RWPE2 (cell line): ENCODE data around the gene JMJD8.

Experiments
- ATAC-seq: fragments of 200-7000 bp; cut with Tn5 transposase; 3 replicates; pipeline ENCODE4 v1.9.1; 2021; ENCODE audit warnings: low read depth
- DNase-seq: peaks from one replicate; pipeline ENCODE4 v3.0.0-alpha.2; 2020; ENCODE audit warnings: low spot score
- H3K27ac ChIP-seq: fragments of 450-650 bp; 2 replicates; pipeline ENCODE4 v1.5.1; 2017; ENCODE audit warnings: mild to moderate bottlenecking; ENCODE audit not compliant: poor library complexity, severe bottlenecking
- H3K27me3 ChIP-seq: fragments of 250-450 bp; sonication (Bioruptor Pico); 2 replicates; pipeline ENCODE4 v1.5.1; 2021; ENCODE audit warnings: mild to moderate bottlenecking, moderate library complexity; ENCODE audit not compliant: insufficient read depth, poor library complexity, severe bottlenecking
- H3K36me3 ChIP-seq: fragments of 250-450 bp; sonication (Bioruptor Pico); 2 replicates; pipeline ENCODE4 v1.5.1; 2020; ENCODE audit warnings: low read depth, mild to moderate bottlenecking, moderate library complexity
- H3K4me1 ChIP-seq: fragments of 250-450 bp; sonication (Bioruptor Pico); 2 replicates; pipeline ENCODE4 v1.5.1; 2021; ENCODE audit warnings: mild to moderate bottlenecking, moderate library complexity; ENCODE audit not compliant: insufficient read depth, poor library complexity, severe bottlenecking
- H3K4me3 ChIP-seq: fragments of 250-450 bp; sonication (Bioruptor Pico); 2 replicates; pipeline ENCODE4 v1.5.1; 2021; ENCODE audit warnings: mild to moderate bottlenecking, moderate library complexity; ENCODE audit not compliant: severe bottlenecking
- H3K9me3 ChIP-seq: fragments of 250-450 bp; sonication (Bioruptor Pico); 2 replicates; pipeline ENCODE4 v1.5.1; 2021; ENCODE audit warnings: mild to moderate bottlenecking, moderate library complexity; ENCODE audit not compliant: severe bottlenecking
- TF ChIP-seq, protein P1 (sequence below): fragments of 450-650 bp; IDR thresholded peaks from one replicate; pipeline ENCODE4 v1.5.1; 2017; ENCODE audit warnings: mild to moderate bottlenecking, moderate library complexity; ENCODE audit not compliant: poor library complexity, severe bottlenecking

Gene JMJD8

DNA sequence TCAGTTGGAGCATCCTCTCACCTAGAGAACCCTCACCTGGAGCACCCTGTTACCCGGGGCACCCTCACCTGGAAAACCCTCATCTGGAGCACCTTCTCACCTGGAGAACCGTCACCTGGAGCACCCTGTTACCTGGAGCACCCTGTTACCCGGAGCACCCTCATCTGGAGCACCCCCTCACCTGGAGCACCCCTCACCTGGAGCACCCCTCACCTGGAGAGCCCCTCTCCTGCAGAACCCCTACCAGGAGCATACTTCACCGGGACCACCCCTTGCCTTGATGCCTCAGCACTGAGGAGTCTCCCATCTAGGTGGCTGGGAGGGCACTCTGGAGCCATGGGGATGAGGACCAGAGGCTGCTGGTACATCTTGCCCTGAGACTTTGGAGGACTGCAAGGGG, 24.8 kb upstream of the JMJD8 start:
- no peaks in the 10 kb centered on the region for H3K9me3 ChIP-seq
- H3K36me3 ChIP-seq, result no peaks in the 10 kb centered on the region
- DNase-seq (no peak), ATAC-seq (no peak)
- TF ChIP-seq, protein P1, sequence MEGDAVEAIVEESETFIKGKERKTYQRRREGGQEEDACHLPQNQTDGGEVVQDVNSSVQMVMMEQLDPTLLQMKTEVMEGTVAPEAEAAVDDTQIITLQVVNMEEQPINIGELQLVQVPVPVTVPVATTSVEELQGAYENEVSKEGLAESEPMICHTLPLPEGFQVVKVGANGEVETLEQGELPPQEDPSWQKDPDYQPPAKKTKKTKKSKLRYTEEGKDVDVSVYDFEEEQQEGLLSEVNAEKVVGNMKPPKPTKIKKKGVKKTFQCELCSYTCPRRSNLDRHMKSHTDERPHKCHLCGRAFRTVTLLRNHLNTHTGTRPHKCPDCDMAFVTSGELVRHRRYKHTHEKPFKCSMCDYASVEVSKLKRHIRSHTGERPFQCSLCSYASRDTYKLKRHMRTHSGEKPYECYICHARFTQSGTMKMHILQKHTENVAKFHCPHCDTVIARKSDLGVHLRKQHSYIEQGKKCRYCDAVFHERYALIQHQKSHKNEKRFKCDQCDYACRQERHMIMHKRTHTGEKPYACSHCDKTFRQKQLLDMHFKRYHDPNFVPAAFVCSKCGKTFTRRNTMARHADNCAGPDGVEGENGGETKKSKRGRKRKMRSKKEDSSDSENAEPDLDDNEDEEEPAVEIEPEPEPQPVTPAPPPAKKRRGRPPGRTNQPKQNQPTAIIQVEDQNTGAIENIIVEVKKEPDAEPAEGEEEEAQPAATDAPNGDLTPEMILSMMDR, result no peak
- no peak overlapping the region for H3K4me3 ChIP-seq
- H3K27me3 ChIP-seq, result no peaks in the 10 kb centered on the region
- H3K4me1 ChIP-seq, result peaks cover 11% of the 10 kb centered on the region
- H3K27ac ChIP-seq, result no peak overlapping the region

DNA sequence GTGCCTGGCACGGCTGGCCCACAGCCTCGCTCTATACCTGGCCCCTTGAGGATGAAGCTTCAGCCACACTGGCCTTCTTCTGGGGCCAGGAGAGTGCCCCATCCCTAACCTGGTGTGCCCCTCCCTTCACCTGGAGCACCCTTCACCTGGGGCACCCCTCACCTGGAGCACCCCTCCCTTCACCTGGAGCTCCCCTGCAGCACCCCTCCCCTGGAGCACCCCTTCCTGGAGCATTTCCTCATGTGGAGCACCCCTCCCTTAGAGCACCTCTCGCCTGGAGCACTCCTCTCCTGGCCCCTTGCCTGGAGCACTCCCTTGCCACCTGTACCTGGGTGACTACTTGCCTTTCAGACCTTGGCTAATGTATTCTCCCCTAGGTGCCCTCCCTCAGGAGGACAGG, 23.9 kb upstream of the JMJD8 start:
- H3K4me3 ChIP-seq, result no peak overlapping the region
- H3K27ac ChIP-seq, result no peak overlapping the region
- TF ChIP-seq, protein P1, result no peak
- no peaks in the 10 kb centered on the region for H3K36me3 ChIP-seq
- H3K9me3 ChIP-seq, result no peaks in the 10 kb centered on the region
- H3K4me1 ChIP-seq, result peaks cover 9% of the 10 kb centered on the region
- DNase-seq (no peak), ATAC-seq (no peak)
- H3K27me3 ChIP-seq, result no peaks in the 10 kb centered on the region

DNA sequence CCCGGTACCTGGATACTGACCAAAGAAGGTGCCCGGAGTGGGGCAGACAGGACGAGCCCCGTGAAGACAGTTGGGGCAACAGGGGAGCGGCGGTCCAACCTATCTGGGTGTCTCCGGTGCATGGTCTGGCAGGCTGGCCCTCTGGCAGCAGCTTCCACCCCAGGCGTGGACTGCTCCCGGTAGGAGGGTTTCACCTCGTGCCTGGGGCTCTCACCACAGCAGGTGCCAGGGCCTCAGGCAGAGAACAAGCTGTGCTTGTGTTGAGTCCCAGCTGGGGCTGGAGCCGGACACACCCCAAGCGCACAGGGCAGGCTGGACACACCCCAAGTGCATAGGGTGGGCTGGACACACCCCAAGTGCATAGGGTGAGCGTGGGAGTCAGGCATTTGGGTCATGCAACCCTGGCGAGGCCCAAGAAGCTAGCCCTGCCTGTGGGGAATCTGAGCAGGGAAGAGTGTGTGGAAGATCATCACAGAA, 23.0 kb upstream of the JMJD8 start:
- TF ChIP-seq, protein P1, result no peak
- Histone ChIP-seq H3K36me3 (no peaks in the 10 kb centered on the region), H3K4me1 (peaks cover 5% of the 10 kb centered on the region), H3K27me3 (no peaks in the 10 kb centered on the region), H3K9me3 (no peaks in the 10 kb centered on the region), H3K4me3 (no peak overlapping the region), H3K27ac (peak overlapping the region; percentile 10)
- DNase-seq, result no peak
- ATAC-seq, result peak; percentile 24

DNA sequence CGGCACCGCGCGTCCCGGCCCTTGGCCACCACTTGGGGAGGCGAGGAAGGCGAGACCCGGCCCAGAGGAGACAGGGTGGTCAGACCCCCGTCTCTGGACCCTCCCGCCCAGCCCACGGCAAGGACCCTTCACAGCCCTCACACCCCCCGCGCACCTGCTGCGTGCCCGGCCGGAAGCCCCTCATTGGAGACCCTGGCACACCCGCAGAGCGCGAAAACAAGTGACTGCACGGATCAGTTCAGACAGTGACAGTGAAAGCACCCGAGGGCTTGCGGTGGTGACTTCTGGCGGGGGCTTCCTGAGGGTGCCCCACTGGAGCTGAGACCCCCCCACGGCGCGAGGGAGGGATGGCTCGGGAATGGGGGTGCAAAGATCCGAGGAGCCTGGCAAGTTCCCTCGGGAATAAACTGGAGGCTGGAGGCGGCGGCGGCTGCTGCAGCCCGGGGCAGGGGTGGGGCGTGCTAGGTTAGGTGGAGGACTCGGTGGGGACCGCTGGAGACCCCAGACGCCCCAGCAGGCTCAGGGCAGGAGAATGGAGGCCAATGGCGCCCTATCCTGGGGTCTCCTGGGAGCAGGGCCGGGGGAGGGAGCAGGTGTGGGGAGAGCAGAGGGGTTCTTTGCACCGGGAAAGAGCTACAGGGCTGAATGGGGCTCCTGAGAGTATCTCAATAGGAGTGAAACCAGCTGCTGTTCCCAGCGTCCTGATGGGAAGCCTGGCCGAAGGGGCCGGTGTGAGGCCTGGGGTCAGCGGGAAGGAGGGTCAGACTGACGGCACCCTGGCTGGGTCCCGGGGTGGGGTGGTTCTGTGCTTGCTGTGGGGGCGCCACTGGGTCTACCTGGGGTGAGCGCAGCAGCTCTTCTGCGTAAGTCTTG, 22.3 kb upstream of the JMJD8 start:
- no peaks in the 10 kb centered on the region for H3K27me3 ChIP-seq
- no peaks in the 10 kb centered on the region for H3K36me3 ChIP-seq
- H3K9me3 ChIP-seq, result no peaks in the 10 kb centered on the region
- peak overlapping the region; percentile 10 for H3K27ac ChIP-seq
- DNase-seq, result no peak
- peak overlapping the region; percentile 87 for H3K4me3 ChIP-seq
- ATAC-seq, result 0 out of 3 replicates have a peak, but pooled peaks have one; percentile 4
- H3K4me1 ChIP-seq, result peaks cover 3% of the 10 kb centered on the region
- TF ChIP-seq, protein P1, result no peak
